H9 (cell line): Measurements from ENCODE around the gene RNF212. TPM values are rescaled to one million over a fixed set of nuclear protein-coding genes. Genes with fewer than 3 reads are reported as not detected.

Source experiments
- DNase-seq: peaks from one replicate; pipeline ENCODE4 v3.0.0-alpha.2; 2017
- H2AFZ ChIP-seq: one replicate; pipeline ENCODE4 v1.6.1; 2013; ENCODE audit warnings: mild to moderate bottlenecking, low read length, control low read depth, moderate library complexity
- H2AK5ac ChIP-seq: 2 replicates; pipeline ENCODE4 v1.6.1; 2013; ENCODE audit warnings: low read length, control low read depth, mixed read lengths; ENCODE audit not compliant: insufficient read length
- H2BK120ac ChIP-seq: one replicate; pipeline ENCODE4 v1.6.1; 2013; ENCODE audit warnings: low read depth, mild to moderate bottlenecking, low read length, control low read depth, inconsistent platforms; ENCODE audit not compliant: poor library complexity, severe bottlenecking
- H2BK12ac ChIP-seq: 2 replicates; pipeline ENCODE4 v1.6.1; 2013; ENCODE audit warnings: low read length, control low read depth, mixed read lengths, low read depth; ENCODE audit not compliant: insufficient read length
- H2BK15ac ChIP-seq: 2 replicates; pipeline ENCODE4 v1.6.1; 2013; ENCODE audit warnings: low read depth, low read length, control low read depth
- H2BK20ac ChIP-seq: one replicate; pipeline ENCODE4 v1.6.1; 2013; ENCODE audit warnings: low read depth, mild to moderate bottlenecking, low read length, control low read depth, inconsistent platforms; ENCODE audit not compliant: poor library complexity, severe bottlenecking
- H2BK5ac ChIP-seq: 2 replicates; pipeline ENCODE4 v1.6.1; 2013; ENCODE audit warnings: low read length, control low read depth, mixed read lengths; ENCODE audit not compliant: insufficient read length
- H3K14ac ChIP-seq: 2 replicates; pipeline ENCODE4 v1.6.1; 2013; ENCODE audit warnings: low read length, control low read depth; ENCODE audit not compliant: insufficient read depth
- H3K18ac ChIP-seq: 2 replicates; pipeline ENCODE4 v1.6.1; 2013; ENCODE audit warnings: low read depth, mild to moderate bottlenecking, mixed read lengths, low read length, control low read depth; ENCODE audit not compliant: insufficient read length
- H3K23ac ChIP-seq: 2 replicates; pipeline ENCODE4 v1.6.1; 2013; ENCODE audit warnings: low read length, control low read depth, mixed read lengths, low read depth; ENCODE audit not compliant: insufficient read length
- H3K23me2 ChIP-seq: 2 replicates; pipeline ENCODE4 v1.6.1; 2013; ENCODE audit warnings: low read depth, mild to moderate bottlenecking, mixed read lengths, low read length, control low read depth; ENCODE audit not compliant: insufficient read length, poor library complexity, severe bottlenecking
- H3K27ac ChIP-seq: 2 replicates; pipeline ENCODE4 v1.5.1; 2013; ENCODE audit warnings: low read length, control low read depth, mixed read lengths, low read depth; ENCODE audit not compliant: insufficient read length
- H3K27me3 ChIP-seq: 2 replicates; pipeline ENCODE4 v1.6.1; 2013; ENCODE audit warnings: low read length, control low read depth, inconsistent platforms; ENCODE audit not compliant: insufficient read depth
- H3K4ac ChIP-seq: 2 replicates; pipeline ENCODE4 v1.6.1; 2013; ENCODE audit warnings: low read depth, mild to moderate bottlenecking, control low read depth, inconsistent platforms, low read length, moderate library complexity
- H3K4me1 ChIP-seq: 2 replicates; pipeline ENCODE4 v1.6.1; 2013; ENCODE audit warnings: low read length, control low read depth, inconsistent platforms; ENCODE audit not compliant: insufficient read depth
- H3K4me2 ChIP-seq: 2 replicates; pipeline ENCODE4 v1.6.1; 2013; ENCODE audit warnings: low read length, control low read depth, mixed read lengths; ENCODE audit not compliant: insufficient read length, insufficient read depth
- H3K56ac ChIP-seq: 2 replicates; pipeline ENCODE4 v1.6.1; 2013; ENCODE audit warnings: low read depth, mild to moderate bottlenecking, mixed read lengths, low read length, control low read depth; ENCODE audit not compliant: insufficient read length
- H3K79me1 ChIP-seq: 2 replicates; pipeline ENCODE4 v1.6.1; 2013; ENCODE audit warnings: low read depth, mild to moderate bottlenecking, moderate library complexity, low read length, control low read depth, inconsistent platforms; ENCODE audit not compliant: insufficient read depth, poor library complexity, severe bottlenecking
- H3K79me2 ChIP-seq: 2 replicates; pipeline ENCODE4 v1.6.1; 2013; ENCODE audit warnings: low read length, control low read depth, inconsistent platforms; ENCODE audit not compliant: insufficient read depth
- H3K9ac ChIP-seq: 2 replicates; pipeline ENCODE4 v1.6.1; 2013; ENCODE audit warnings: low read length, control low read depth, mixed read lengths; ENCODE audit not compliant: insufficient read length; ENCODE audit errors: extremely low read depth
- H3K9me3 ChIP-seq: one replicate; pipeline ENCODE4 v1.6.1; 2013; ENCODE audit warnings: low read depth, low read length, inconsistent platforms; ENCODE audit not compliant: control insufficient read depth
- H3T11ph ChIP-seq: one replicate; pipeline ENCODE4 v1.6.1; 2013; ENCODE audit warnings: mild to moderate bottlenecking, low read length, control low read depth, inconsistent platforms
- H4K20me1 ChIP-seq: one replicate; pipeline ENCODE4 v1.6.1; 2013; ENCODE audit not compliant: control insufficient read depth, insufficient read length, insufficient read depth
- H4K5ac ChIP-seq: 2 replicates; pipeline ENCODE4 v1.6.1; 2013; ENCODE audit warnings: low read depth, mild to moderate bottlenecking, mixed read lengths, low read length, control low read depth; ENCODE audit not compliant: insufficient read length
- H4K8ac ChIP-seq: replicated peaks from 2 replicates; pipeline ENCODE4 v1.6.1; 2013; ENCODE audit warnings: low read length, control low read depth, mixed read lengths, low read depth; ENCODE audit not compliant: insufficient read length
- H4K91ac ChIP-seq: 2 replicates; pipeline ENCODE4 v1.6.1; 2013; ENCODE audit warnings: low read depth, mild to moderate bottlenecking, moderate library complexity, mixed read lengths, low read length, control low read depth; ENCODE audit not compliant: insufficient read length
- H3K27ac Mint-ChIP-seq, 3 experiments: 2 replicates in 2 of 3; 3 replicates in 1 of 3; pipeline ENCODE4 v1.8.0; 2020 to 2021; ENCODE audit warnings: mixed read lengths in 3 of 3, mild to moderate bottlenecking in 1 of 3, moderate library complexity in 1 of 3
- H3K27me3 Mint-ChIP-seq: 2 replicates; pipeline ENCODE4 v1.8.0; 2021; ENCODE audit warnings: low read depth, mild to moderate bottlenecking, moderate library complexity, mixed read lengths
- H3K36me3 Mint-ChIP-seq, 3 experiments: 2 replicates in 2 of 3; 3 replicates in 1 of 3; pipeline ENCODE4 v1.8.0; 2020 to 2021; ENCODE audit warnings: low read depth in 3 of 3, mixed read lengths in 3 of 3; ENCODE audit not compliant: insufficient read depth in 1 of 3
- H3K4me1 Mint-ChIP-seq, 2 experiments: 2 replicates each; pipeline ENCODE4 v1.8.0; 2020; ENCODE audit warnings: mixed read lengths in 2 of 2
- H3K4me3 Mint-ChIP-seq, 2 experiments: 2 replicates in 1 of 2; 3 replicates in 1 of 2; pipeline ENCODE4 v1.8.0; 2020 to 2021; ENCODE audit warnings: mild to moderate bottlenecking in 2 of 2, mixed read lengths in 2 of 2, moderate library complexity in 1 of 2
- H3K9me3 Mint-ChIP-seq, 2 experiments: 2 replicates in 1 of 2; 3 replicates in 1 of 2; pipeline ENCODE4 v1.8.0; 2020; ENCODE audit warnings: mild to moderate bottlenecking in 2 of 2, mixed read lengths in 2 of 2, moderate library complexity in 1 of 2
- CTCF ChIP-seq: fragments of 200-600 bp; sonication (generic); conservative IDR thresholded peaks from 3 replicates; pipeline ENCODE4 v1.8.0; 2021; ENCODE audit warnings: antibody characterized with exemption, mild to moderate bottlenecking
- WGBS: extraction: QIAGEN DNeasy Blood & Tissue Kit; methylation state at CpG from one replicate; pipeline ENCODE4 v1.1.7; 2013; ENCODE audit warnings: missing lambda C conversion rate, low lambda C conversion rate, mixed read lengths; ENCODE audit not compliant: insufficient read length; ENCODE audit errors: extremely low coverage; 5-methylcytosine and 5-hydroxymethylcytosine counted together
- total RNA-seq: library from RNA; stranded (reverse); gene quantifications from 2 replicates; pipeline ENCODE4 v1.2.1, GENCODE V29; 2021

The RNF212 gene
- total RNA-seq, 1 experiment from 2014 or later: 3.0 TPM

- H3K27me3 Mint-ChIP-seq: peaks cover 13% of the 10 kb centered on the region
- H3K79me1 ChIP-seq: no peaks in the 10 kb centered on the region
- no peaks in the 10 kb centered on the region for H3K4me1 ChIP-seq
- no peak overlapping the region for H3K27ac Mint-ChIP-seq
- H3K18ac ChIP-seq: no peak overlapping the region
- no peak overlapping the region for H2AFZ ChIP-seq
- H2BK15ac ChIP-seq: no peak overlapping the region
- WGBS: no CpG with 5 or more reads among the region's 28 CpGs
- H4K5ac ChIP-seq: no peak overlapping the region
- H3K4me1 Mint-ChIP-seq: no peaks in the 10 kb centered on the region
- no peak overlapping the region for H2BK12ac ChIP-seq
- no peaks in the 10 kb centered on the region for H3K9me3 ChIP-seq
- H3K9me3 Mint-ChIP-seq: peaks cover 20 to 23% of the 10 kb centered on the region in 2 experiments
- H3K9ac ChIP-seq: no peak overlapping the region
- no peaks in the 10 kb centered on the region for H3K79me2 ChIP-seq
- TF ChIP-seq CTCF: peak; percentile 61
- no peak overlapping the region for H4K8ac ChIP-seq
- H3K23me2 ChIP-seq: no peaks in the 10 kb centered on the region
- no peak overlapping the region for H3K4me2 ChIP-seq
- no peak overlapping the region for H3K56ac ChIP-seq
- H2AK5ac ChIP-seq: no peak overlapping the region
- H2BK120ac ChIP-seq: no peak overlapping the region
- no peaks in the 10 kb centered on the region for H3K27me3 ChIP-seq
- no peak overlapping the region for H2BK20ac ChIP-seq
- H3K23ac ChIP-seq: no peak overlapping the region
- no peak overlapping the region for H3T11ph ChIP-seq
- DNase-seq: peak; percentile 56
- H4K91ac ChIP-seq: no peak overlapping the region
- no peaks in the 10 kb centered on the region for H4K20me1 ChIP-seq
- no peak overlapping the region for H2BK5ac ChIP-seq
- H3K4me3 Mint-ChIP-seq: no peak overlapping the region
- no peak overlapping the region for H3K27ac ChIP-seq
- peaks cover 0 to 14% (median 7%) of the 10 kb centered on the region in 3 experiments; a peak in 6 of 7 replicates for H3K36me3 Mint-ChIP-seq
- H3K4ac ChIP-seq: no peak overlapping the region
- H3K14ac ChIP-seq: no peak overlapping the region
These were observed 21.1 kb downstream of the RNF212 start for GRCh38 chr4:1092026-1092982.
